Activated naive CD8-positive, alpha-beta T cell treated with anti-CD3 and anti-CD28 coated beads, Interleukin-2, amount 50 U/mL, for 24 hours (primary cell): ENCODE measurements around the gene SNTA1.
A peak's percentile ranks its signal among the peaks of the same experiment; 100 is the strongest.
"Not testable (repeated sequence)": the region's sequence is repeated elsewhere in the genome, so short reads cannot be mapped to it uniquely, and the experiment has no call there.

ENCODE experiments used
- ATAC-seq: fragments of 150-1000 bp; cut with Tn5 transposase; one replicate; pipeline ENCODE4 v1.10.0; 2021
- DNase-seq: peaks from one replicate; pipeline ENCODE4 v3.0.0; 2021
- H3K27ac Mint-ChIP-seq: one replicate; pipeline ENCODE4 v1.8.0; 2021; ENCODE audit warnings: mild to moderate bottlenecking, mixed read lengths
- H3K27me3 Mint-ChIP-seq: one replicate; pipeline ENCODE4 v1.8.0; 2021; ENCODE audit warnings: mixed read lengths
- H3K36me3 Mint-ChIP-seq: one replicate; pipeline ENCODE4 v1.8.0; 2021; ENCODE audit warnings: low read depth, mixed read lengths
- H3K4me1 Mint-ChIP-seq: one replicate; pipeline ENCODE4 v1.8.0; 2021; ENCODE audit warnings: mixed read lengths
- H3K4me3 Mint-ChIP-seq: one replicate; pipeline ENCODE4 v1.8.0; 2021; ENCODE audit warnings: mild to moderate bottlenecking, moderate library complexity, mixed read lengths
- H3K9me3 Mint-ChIP-seq: one replicate; pipeline ENCODE4 v1.8.0; 2021; ENCODE audit warnings: mixed read lengths

SNTA1 gene

GRCh38 chr20:33444797-33445560 is 1.4 kb upstream of the SNTA1 start:
- Mint-ChIP-seq H3K36me3 (no peaks in the 10 kb centered on the region), H3K4me3 (peak overlapping the region; percentile 86), H3K4me1 (peaks cover 17% of the 10 kb centered on the region), H3K9me3 (peaks cover 4% of the 10 kb centered on the region), H3K27me3 (no peaks in the 10 kb centered on the region), H3K27ac (peak overlapping the region; percentile 60)
- DNase-seq, result peak; percentile 22
- ATAC-seq, result peak; percentile 21

- H3K4me3 Mint-ChIP-seq, result peak overlapping the region; percentile 65
- no peaks in the 10 kb centered on the region for H3K9me3 Mint-ChIP-seq
- peak; percentile 3 for ATAC-seq
- H3K4me1 Mint-ChIP-seq, result peaks cover 17% of the 10 kb centered on the region
- no peak overlapping the region for H3K27ac Mint-ChIP-seq
- H3K36me3 Mint-ChIP-seq, result no peaks in the 10 kb centered on the region
- peak; percentile 26 for DNase-seq
- H3K27me3 Mint-ChIP-seq, result no peaks in the 10 kb centered on the region
Measured at GRCh38 chr20:33443006-33443511, 504 bp downstream of the SNTA1 start.

GRCh38 chr20:33442136-33443005 is 1.2 kb downstream of the SNTA1 start:
- peak overlapping the region; percentile 65 for H3K4me3 Mint-ChIP-seq
- H3K27ac Mint-ChIP-seq, result no peak overlapping the region
- H3K4me1 Mint-ChIP-seq, result peaks cover 17% of the 10 kb centered on the region
- ATAC-seq, result no peak
- no peaks in the 10 kb centered on the region for H3K36me3 Mint-ChIP-seq
- no peaks in the 10 kb centered on the region for H3K27me3 Mint-ChIP-seq
- DNase-seq, result no peak
- H3K9me3 Mint-ChIP-seq, result no peaks in the 10 kb centered on the region

GRCh38 chr20:33441142-33441955 is 2.2 kb downstream of the SNTA1 start:
- Mint-ChIP-seq H3K36me3 (no peaks in the 10 kb centered on the region), H3K9me3 (no peaks in the 10 kb centered on the region), H3K4me3 (no peak overlapping the region), H3K27me3 (no peaks in the 10 kb centered on the region), H3K27ac (no peak overlapping the region), H3K4me1 (peaks cover 17% of the 10 kb centered on the region)
- no peak for DNase-seq
- no peak for ATAC-seq

- not testable (repeated sequence) for H3K36me3 Mint-ChIP-seq, ATAC-seq, DNase-seq, H3K4me3 Mint-ChIP-seq, H3K27me3 Mint-ChIP-seq, H3K27ac Mint-ChIP-seq, H3K9me3 Mint-ChIP-seq
- peaks cover 17% of the 10 kb centered on the region for H3K4me1 Mint-ChIP-seq
Measured at GRCh38 chr20:33440562-33440961, 3.0 kb downstream of the SNTA1 start.

GRCh38 chr20:33438481-33438880 is 5.1 kb downstream of the SNTA1 start:
- Mint-ChIP-seq H3K27ac (no peak overlapping the region), H3K4me1 (peaks cover 3% of the 10 kb centered on the region), H3K4me3 (no peak overlapping the region), H3K27me3 (no peaks in the 10 kb centered on the region), H3K36me3 (no peaks in the 10 kb centered on the region), H3K9me3 (no peaks in the 10 kb centered on the region)
- no peak for DNase-seq
- ATAC-seq, result no peak

- Mint-ChIP-seq H3K27me3 (no peaks in the 10 kb centered on the region), H3K9me3 (no peaks in the 10 kb centered on the region), H3K36me3 (no peaks in the 10 kb centered on the region), H3K4me3 (no peak overlapping the region), H3K27ac (no peak overlapping the region), H3K4me1 (no peaks in the 10 kb centered on the region)
- DNase-seq, result no peak
- ATAC-seq, result no peak
Measured at GRCh38 chr20:33437141-33437911, 6.2 kb downstream of the SNTA1 start.

GRCh38 chr20:33434434-33434833 is 9.1 kb downstream of the SNTA1 start:
- H3K36me3 Mint-ChIP-seq, result no peaks in the 10 kb centered on the region
- H3K4me3 Mint-ChIP-seq, result no peak overlapping the region
- H3K4me1 Mint-ChIP-seq, result no peaks in the 10 kb centered on the region
- H3K27me3 Mint-ChIP-seq, result no peaks in the 10 kb centered on the region
- no peak for DNase-seq
- ATAC-seq, result no peak
- H3K27ac Mint-ChIP-seq, result no peak overlapping the region
- no peaks in the 10 kb centered on the region for H3K9me3 Mint-ChIP-seq

GRCh38 chr20:33433465-33434234 is 9.9 kb downstream of the SNTA1 start:
- no peaks in the 10 kb centered on the region for H3K9me3 Mint-ChIP-seq
- no peaks in the 10 kb centered on the region for H3K36me3 Mint-ChIP-seq
- H3K27ac Mint-ChIP-seq, result no peak overlapping the region
- no peaks in the 10 kb centered on the region for H3K27me3 Mint-ChIP-seq
- no peaks in the 10 kb centered on the region for H3K4me1 Mint-ChIP-seq
- ATAC-seq (no peak), DNase-seq (no peak)
- no peak overlapping the region for H3K4me3 Mint-ChIP-seq

GRCh38 chr20:33431797-33432381 is 11.7 kb downstream of the SNTA1 start:
- Mint-ChIP-seq H3K4me3 (no peak overlapping the region), H3K27ac (no peak overlapping the region), H3K36me3 (no peaks in the 10 kb centered on the region), H3K27me3 (no peaks in the 10 kb centered on the region), H3K4me1 (no peaks in the 10 kb centered on the region), H3K9me3 (no peaks in the 10 kb centered on the region)
- DNase-seq (no peak), ATAC-seq (no peak)

GRCh38 chr20:33423875-33424274 is 19.7 kb downstream of the SNTA1 start:
- ATAC-seq, H3K36me3 Mint-ChIP-seq, H3K9me3 Mint-ChIP-seq, H3K27me3 Mint-ChIP-seq, H3K27ac Mint-ChIP-seq, H3K4me3 Mint-ChIP-seq, DNase-seq, H3K4me1 Mint-ChIP-seq: not testable (repeated sequence)

- H3K27ac Mint-ChIP-seq, result no peak overlapping the region
- no peaks in the 10 kb centered on the region for H3K9me3 Mint-ChIP-seq
- no peak for ATAC-seq
- no peaks in the 10 kb centered on the region for H3K36me3 Mint-ChIP-seq
- DNase-seq, result no peak
- no peaks in the 10 kb centered on the region for H3K27me3 Mint-ChIP-seq
- H3K4me1 Mint-ChIP-seq, result no peaks in the 10 kb centered on the region
- H3K4me3 Mint-ChIP-seq, result no peak overlapping the region
Measured at GRCh38 chr20:33423141-33423834, 20.3 kb downstream of the SNTA1 start.
